HepG2 (cell line): Measurements from ENCODE around the gene MAFF. TPM values are rescaled to one million over a fixed set of nuclear protein-coding genes. Genes with fewer than 3 reads are reported as not detected.

Experiments
- FOXO4 ChIP-seq: sonication (generic); formaldehyde crosslinking; conservative IDR thresholded peaks from 2 replicates; pipeline ENCODE4 v1.8.1; 2023; ENCODE audit warnings: missing genetic modification reagents
- LCORL ChIP-seq, 2 experiments: fragments of 450-650 bp in 1 of 2; sonication (generic) in 1 of 2; formaldehyde crosslinking in 1 of 2; IDR thresholded peaks; 2 replicates each; pipeline versions ENCODE4 v1.5.0 to v1.6.1; 2017 to 2020; ENCODE audit warnings: antibody characterized with exemption in 1 of 2, missing genetic modification reagents in 1 of 2
- MEIS1 ChIP-seq: sonication (generic); formaldehyde crosslinking; IDR thresholded peaks from 2 replicates; pipeline ENCODE4 v1.9.0; 2021; ENCODE audit warnings: mild to moderate bottlenecking, missing genetic modification reagents, moderate library complexity, borderline replicate concordance
- SALL1 ChIP-seq: sonication (generic); formaldehyde crosslinking; IDR thresholded peaks from 2 replicates; pipeline ENCODE4 v1.8.0; 2022; ENCODE audit warnings: mild to moderate bottlenecking, missing genetic modification reagents
- SOX6 ChIP-seq, 2 experiments: fragments of 450-650 bp in 1 of 2; sonication (generic) in 1 of 2; formaldehyde crosslinking in 1 of 2; IDR thresholded peaks; 2 replicates each; pipeline versions ENCODE4 v1.4.0 to v1.6.1; 2017 to 2020; ENCODE audit warnings: antibody characterized with exemption in 1 of 2, mild to moderate bottlenecking in 1 of 2, missing genetic modification reagents in 1 of 2
- SYNCRIP ChIP-seq: fragments of 200-400 bp; formaldehyde crosslinking; IDR thresholded peaks from 2 replicates; pipeline ENCODE4 v1.6.1; 2018; ENCODE audit warnings: mild to moderate bottlenecking, low read depth, low read length; ENCODE audit not compliant: insufficient read depth
- ZFP36 ChIP-seq: fragments of 150-350 bp; IDR thresholded peaks from 2 replicates; pipeline ENCODE4 v1.6.1; 2018; ENCODE audit warnings: borderline replicate concordance, low read length, low read depth; ENCODE audit not compliant: partially characterized antibody
- ZNF317 ChIP-seq: sonication (generic); formaldehyde crosslinking; IDR thresholded peaks from 2 replicates; pipeline ENCODE4 v1.5.0; 2020; ENCODE audit warnings: mild to moderate bottlenecking, missing genetic modification reagents
- ZNF556 ChIP-seq: sonication (generic); formaldehyde crosslinking; IDR thresholded peaks from 2 replicates; pipeline ENCODE4 v1.4.0; 2020; ENCODE audit warnings: mild to moderate bottlenecking, missing genetic modification reagents, borderline replicate concordance
- ZNF775 ChIP-seq: sonication (generic); formaldehyde crosslinking; IDR thresholded peaks from 2 replicates; pipeline ENCODE4 v1.4.0; 2020; ENCODE audit warnings: missing genetic modification reagents, mild to moderate bottlenecking, moderate library complexity, borderline replicate concordance
- ZNF891 ChIP-seq: sonication (generic); formaldehyde crosslinking; IDR thresholded peaks from 2 replicates; pipeline ENCODE4 v1.5.0; 2020; ENCODE audit warnings: mild to moderate bottlenecking, missing genetic modification reagents
- ZSCAN31 ChIP-seq: sonication (generic); formaldehyde crosslinking; IDR thresholded peaks from 2 replicates; pipeline ENCODE4 v1.5.0; 2020; ENCODE audit warnings: low read depth, mild to moderate bottlenecking, missing genetic modification reagents
- polyA plus RNA-seq, 8 experiments: library from polyadenylated mRNA; depleted of rRNA in 3 of 8; stranded (reverse) in 7 of 8; unstranded in 1 of 8; fragments of >200 nt; fragmentation: Illumina TruSeq in 4 of 8; extraction: Trizol in 4 of 8; gene quantifications; 2 replicates each; pipeline versions ENCODE4 v1.2.1 to v1.2.3, GENCODE V29; 2011 to 2016; ENCODE audit warnings: low read depth in 4 of 8, missing spikeins in 1 of 8, mixed read lengths in 1 of 8; ENCODE audit not compliant: insufficient read depth in 1 of 8
- total RNA-seq, 5 experiments: library from RNA; depleted of rRNA; stranded (reverse); fragments of >200 nt; fragmentation: Illumina TruSeq; extraction: Trizol; gene quantifications; 2 replicates each; pipeline ENCODE4 v1.2.3, GENCODE V29; 2016; ENCODE audit warnings: low read depth in 1 of 5
- TF ChIP-seq, protein P1 (sequence below): sonication (generic); formaldehyde crosslinking; IDR thresholded peaks from 2 replicates; pipeline ENCODE4 v1.4.0; 2020; ENCODE audit warnings: mild to moderate bottlenecking, missing genetic modification reagents
- TF ChIP-seq, protein P2 (sequence below): sonication (generic); formaldehyde crosslinking; IDR thresholded peaks from 2 replicates; pipeline ENCODE4 v1.5.0; 2020; ENCODE audit warnings: mild to moderate bottlenecking, missing genetic modification reagents, moderate library complexity

Gene MAFF
- total and polyA plus RNA-seq, 2 of the 13 experiments (the other 11 are each of a cell fraction or from before 2014, with no cell fraction given) = 5.4 to 14.3 TPM

- TF ChIP-seq FOXO4 (CRISPR knock-in tag) = peak; percentile 81; the same call in 1 of the 2 replicates
- TF ChIP-seq SYNCRIP = no peak
- 0 out of 2 replicates have a peak, but pooled peaks have one; percentile 8 for TF ChIP-seq ZNF556 (CRISPR knock-in tag)
- TF ChIP-seq, protein P1, sequence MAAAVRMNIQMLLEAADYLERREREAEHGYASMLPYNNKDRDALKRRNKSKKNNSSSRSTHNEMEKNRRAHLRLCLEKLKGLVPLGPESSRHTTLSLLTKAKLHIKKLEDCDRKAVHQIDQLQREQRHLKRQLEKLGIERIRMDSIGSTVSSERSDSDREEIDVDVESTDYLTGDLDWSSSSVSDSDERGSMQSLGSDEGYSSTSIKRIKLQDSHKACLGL (CRISPR knock-in tag) = peak; percentile 84; the same call in 1 of the 2 replicates
- no peak for TF ChIP-seq LCORL (IDR thresholded peaks at IDR 0.05)
- peak; percentile 45 for TF ChIP-seq LCORL (CRISPR knock-in tag; IDR thresholded peaks at IDR 0.05)
- TF ChIP-seq ZNF317 = peak; percentile 18; the same call in 1 of the 2 replicates
- no peak for TF ChIP-seq ZNF775 (CRISPR knock-in tag)
- peak; percentile 41; the same call in 1 of the 2 replicates for TF ChIP-seq SALL1 (CRISPR knock-in tag)
- TF ChIP-seq SOX6 (IDR thresholded peaks at IDR 0.05) = no peak
- TF ChIP-seq SOX6 (CRISPR knock-in tag; IDR thresholded peaks at IDR 0.05) = peak; percentile 65
- no peak for TF ChIP-seq ZNF891 (CRISPR knock-in tag)
- TF ChIP-seq ZFP36 = no peak
- TF ChIP-seq ZSCAN31 (CRISPR knock-in tag) = peak; percentile 9; the same call in 1 of the 2 replicates
- TF ChIP-seq, protein P2, sequence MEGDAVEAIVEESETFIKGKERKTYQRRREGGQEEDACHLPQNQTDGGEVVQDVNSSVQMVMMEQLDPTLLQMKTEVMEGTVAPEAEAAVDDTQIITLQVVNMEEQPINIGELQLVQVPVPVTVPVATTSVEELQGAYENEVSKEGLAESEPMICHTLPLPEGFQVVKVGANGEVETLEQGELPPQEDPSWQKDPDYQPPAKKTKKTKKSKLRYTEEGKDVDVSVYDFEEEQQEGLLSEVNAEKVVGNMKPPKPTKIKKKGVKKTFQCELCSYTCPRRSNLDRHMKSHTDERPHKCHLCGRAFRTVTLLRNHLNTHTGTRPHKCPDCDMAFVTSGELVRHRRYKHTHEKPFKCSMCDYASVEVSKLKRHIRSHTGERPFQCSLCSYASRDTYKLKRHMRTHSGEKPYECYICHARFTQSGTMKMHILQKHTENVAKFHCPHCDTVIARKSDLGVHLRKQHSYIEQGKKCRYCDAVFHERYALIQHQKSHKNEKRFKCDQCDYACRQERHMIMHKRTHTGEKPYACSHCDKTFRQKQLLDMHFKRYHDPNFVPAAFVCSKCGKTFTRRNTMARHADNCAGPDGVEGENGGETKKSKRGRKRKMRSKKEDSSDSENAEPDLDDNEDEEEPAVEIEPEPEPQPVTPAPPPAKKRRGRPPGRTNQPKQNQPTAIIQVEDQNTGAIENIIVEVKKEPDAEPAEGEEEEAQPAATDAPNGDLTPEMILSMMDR (CRISPR knock-in tag) = peak; percentile 39; the same call in 1 of the 2 replicates
- TF ChIP-seq MEIS1 (CRISPR knock-in tag) = 0 out of 2 replicates have a peak, but pooled peaks have one; percentile 7
Measured at GRCh38 chr22:38202437-38203089, 769 bp downstream of the MAFF start (continued).
